Measurements from ENCODE around the gene ZNF664.

ZNF664 gene

GRCh38 chr12:124032265-124032886, 59.4 kb downstream of the ZNF664 start:
- Histone ChIP-seq H3K4me3 (ENCODE audit: low read depth in 1 of 2, low read length in 2 of 2) (no peak overlapping the region), H3K27ac (ENCODE audit: low read length) (no peak overlapping the region), H2AFZ (ENCODE audit: low read depth, low read length) (no peak overlapping the region), H4K20me1 (ENCODE audit: insufficient read depth, low read length) (no peaks in the 10 kb centered on the region), H3K4me2 (ENCODE audit: insufficient read depth, low read length) (no peak overlapping the region), H3K36me3 (ENCODE audit: insufficient read depth, low read length) (no peaks in the 10 kb centered on the region), H3K9ac (ENCODE audit: low read depth, low read length) (no peak overlapping the region), H3K4me1 (ENCODE audit: insufficient read depth, low read length) (no peaks in the 10 kb centered on the region), H3K27me3 (ENCODE audit: insufficient read depth, low read length, poor library complexity) (no peaks in the 10 kb centered on the region), H3K9me3 (ENCODE audit: insufficient read depth, low read length, severe bottlenecking) (no peaks in the 10 kb centered on the region), H3K79me2 (ENCODE audit: insufficient read depth, low read length) (no peaks in the 10 kb centered on the region)
- ATAC-seq (ENCODE audit: insufficient read depth, low read depth) (peak; percentile 82; the same call in 2 of the 3 replicates), DNase-seq (peak; percentile 47)
- TF ChIP-seq CTCF (IDR thresholded peaks at IDR 0.05; ENCODE audit: borderline replicate concordance, extremely low read depth, low read length, poor library complexity, severe bottlenecking): peak; percentile 85
- no peak for TF ChIP-seq EZH2 (IDR thresholded peaks at IDR 0.05; ENCODE audit: borderline replicate concordance, low read depth, low read length, severe bottlenecking)

- DNase-seq: no peak
- Histone ChIP-seq H3K9me3 (ENCODE audit: insufficient read depth, low read length, severe bottlenecking) (no peaks in the 10 kb centered on the region), H3K27me3 (ENCODE audit: insufficient read depth, low read length, poor library complexity) (no peaks in the 10 kb centered on the region), H3K36me3 (ENCODE audit: insufficient read depth, low read length) (no peaks in the 10 kb centered on the region), H3K4me3 (ENCODE audit: low read depth in 1 of 2, low read length in 2 of 2) (no peak overlapping the region), H4K20me1 (ENCODE audit: insufficient read depth, low read length) (no peaks in the 10 kb centered on the region), H3K4me1 (ENCODE audit: insufficient read depth, low read length) (no peaks in the 10 kb centered on the region), H3K79me2 (ENCODE audit: insufficient read depth, low read length) (no peaks in the 10 kb centered on the region), H3K9ac (ENCODE audit: low read depth, low read length) (no peak overlapping the region), H3K27ac (ENCODE audit: low read length) (no peak overlapping the region), H2AFZ (ENCODE audit: low read depth, low read length) (no peak overlapping the region), H3K4me2 (ENCODE audit: insufficient read depth, low read length) (no peak overlapping the region)
- ATAC-seq (ENCODE audit: insufficient read depth, low read depth): no peak
- TF ChIP-seq CTCF (IDR thresholded peaks at IDR 0.05; ENCODE audit: borderline replicate concordance, extremely low read depth, low read length, poor library complexity, severe bottlenecking) (no peak), EZH2 (IDR thresholded peaks at IDR 0.05; ENCODE audit: borderline replicate concordance, low read depth, low read length, severe bottlenecking) (no peak)
Observed at GRCh38 chr12:124033859-124034258, 60.8 kb downstream of the ZNF664 start.

- no peaks in the 10 kb centered on the region for H3K4me1 ChIP-seq (ENCODE audit: insufficient read depth, low read length)
- no peaks in the 10 kb centered on the region for H3K36me3 ChIP-seq (ENCODE audit: insufficient read depth, low read length)
- H3K79me2 ChIP-seq (ENCODE audit: insufficient read depth, low read length): no peaks in the 10 kb centered on the region
- DNase-seq: no peak
- H3K9ac ChIP-seq (ENCODE audit: low read depth, low read length): no peak overlapping the region
- no peak overlapping the region for H3K4me3 ChIP-seq (ENCODE audit: low read depth in 1 of 2, low read length in 2 of 2)
- H2AFZ ChIP-seq (ENCODE audit: low read depth, low read length): no peak overlapping the region
- H3K4me2 ChIP-seq (ENCODE audit: insufficient read depth, low read length): no peak overlapping the region
- no peak overlapping the region for H3K27ac ChIP-seq (ENCODE audit: low read length)
- no peaks in the 10 kb centered on the region for H4K20me1 ChIP-seq (ENCODE audit: insufficient read depth, low read length)
- TF ChIP-seq EZH2 (IDR thresholded peaks at IDR 0.05; ENCODE audit: borderline replicate concordance, low read depth, low read length, severe bottlenecking): no peak
- no peak for TF ChIP-seq CTCF (IDR thresholded peaks at IDR 0.05; ENCODE audit: borderline replicate concordance, extremely low read depth, low read length, poor library complexity, severe bottlenecking)
- H3K9me3 ChIP-seq (ENCODE audit: insufficient read depth, low read length, severe bottlenecking): no peaks in the 10 kb centered on the region
- no peak for ATAC-seq (ENCODE audit: insufficient read depth, low read depth)
- H3K27me3 ChIP-seq (ENCODE audit: insufficient read depth, low read length, poor library complexity): no peaks in the 10 kb centered on the region
Observed at GRCh38 chr12:124034297-124034696, 61.3 kb downstream of the ZNF664 start.

Data from DND-41 (cell line).